A673 (cell line): ENCODE results near the gene THSD4. TPM values are rescaled to one million over a fixed set of nuclear protein-coding genes. Genes with fewer than 3 reads are reported as not detected.

Experiments
- BruUV-seq: library from RNA; stranded (reverse); fragments of 400-500 nt; replicated peaks from 2 replicates; lab custom pipeline; 2021; lab: Mats Ljungman, UMichigan
- CTCF ChIA-PET: fragments of 300-600 bp; sonication (Branson Sonifier 250); formaldehyde crosslinking; loops from one replicate; lab custom pipeline; 2022; ENCODE audit warnings: antibody characterized with exemption; lab: Charles Lee
- POLR2A ChIA-PET: fragments of 300-600 bp; sonication (Branson Sonifier 250); formaldehyde crosslinking; loops from one replicate; lab custom pipeline; 2022; ENCODE audit warnings: antibody characterized with exemption; ENCODE audit not compliant: low non-redundant PET; lab: Charles Lee
- DNase-seq: peaks from one replicate; pipeline ENCODE4 v3.0.0-alpha.2; 2015; ENCODE audit warnings: low spot score
- H3K27ac ChIP-seq: fragments of 200-600 bp; sonication (generic); 2 replicates; pipeline ENCODE4 v1.5.1; 2016; ENCODE audit warnings: mixed run types, low read depth, mild to moderate bottlenecking, mixed read lengths, antibody characterized with exemption, low read length; ENCODE audit not compliant: poor library complexity, severe bottlenecking
- H3K27me3 ChIP-seq: fragments of 200-600 bp; sonication (generic); replicated peaks from 2 replicates; pipeline ENCODE4 v1.6.1; 2017; ENCODE audit warnings: mixed run types, low read depth, mild to moderate bottlenecking, mixed read lengths, antibody characterized with exemption, low read length; ENCODE audit not compliant: insufficient read depth, poor library complexity
- H3K36me3 ChIP-seq: fragments of 200-600 bp; sonication (generic); 2 replicates; pipeline ENCODE4 v1.6.1; 2016; ENCODE audit warnings: mixed run types, mild to moderate bottlenecking, mixed read lengths, antibody characterized with exemption, low read length; ENCODE audit not compliant: insufficient read depth, poor library complexity, severe bottlenecking
- H3K4me1 ChIP-seq: fragments of 200-600 bp; sonication (generic); 2 replicates; pipeline ENCODE4 v1.6.1; 2017; ENCODE audit warnings: mixed run types, mild to moderate bottlenecking, mixed read lengths, antibody characterized with exemption, low read length; ENCODE audit not compliant: insufficient read depth, poor library complexity, severe bottlenecking
- H3K4me3 ChIP-seq: fragments of 200-600 bp; sonication (generic); 2 replicates; pipeline ENCODE4 v1.5.1; 2016; ENCODE audit warnings: low read depth, mixed run types, mild to moderate bottlenecking, mixed read lengths, low read length; ENCODE audit not compliant: poor library complexity, severe bottlenecking
- H3K9me3 ChIP-seq: fragments of 200-600 bp; sonication (generic); 2 replicates; pipeline ENCODE4 v1.6.1; 2016; ENCODE audit warnings: mixed run types, low read depth, mild to moderate bottlenecking, mixed read lengths, antibody characterized with exemption, low read length; ENCODE audit not compliant: poor library complexity, severe bottlenecking
- CTCF ChIP-seq: fragments of 300-800, 200-600 bp; sonication (generic); conservative IDR thresholded peaks from 2 replicates; pipeline ENCODE4 v1.5.1; 2017; ENCODE audit warnings: low read depth, mild to moderate bottlenecking, antibody characterized with exemption, low read length, moderate library complexity, mixed read lengths
- EZH2 ChIP-seq: fragments of 200-600 bp; sonication (generic); IDR thresholded peaks from 2 replicates; pipeline ENCODE4 v1.6.1; 2017; ENCODE audit warnings: borderline replicate concordance, low read depth, mild to moderate bottlenecking, mixed read lengths, antibody characterized with exemption, low read length; ENCODE audit not compliant: poor library complexity, severe bottlenecking
- intact Hi-C: fragments of 100-400 bp; cut with micrococcal nuclease; formaldehyde crosslinking; loops from one replicate; pipeline ENCODE4 v1.10.0; 2022; ENCODE audit not compliant: unreplicated experiment
- total RNA-seq: library from RNA; stranded (reverse); gene quantifications from 2 replicates; pipeline ENCODE4 v1.2.3, GENCODE V29; 2021

The THSD4 gene
- total RNA-seq, 1 experiment from 2014 or later, result 2.4 TPM

DNA sequence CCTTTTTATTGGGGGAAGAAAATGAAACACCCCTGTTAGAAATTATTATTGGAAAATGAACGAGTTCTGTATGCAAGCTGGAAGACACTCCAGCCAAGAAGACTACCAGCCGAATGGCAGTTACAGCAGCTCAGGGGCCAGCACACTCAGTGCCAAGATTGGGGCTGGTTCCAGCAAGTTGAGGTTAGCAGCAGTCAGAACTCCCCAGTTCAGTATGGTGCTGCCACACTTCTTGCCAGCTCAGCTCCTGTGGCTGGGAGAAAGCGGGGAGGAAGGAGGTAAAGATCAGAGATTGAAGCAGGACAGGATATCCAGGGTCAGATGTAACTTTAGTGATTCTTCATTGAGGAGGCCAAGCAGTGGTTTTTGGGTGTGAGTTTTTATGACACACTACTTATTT is 414.8 kb downstream of the THSD4 start:
- DNase-seq, result no peak
- no peaks in the 10 kb centered on the region for H3K4me1 ChIP-seq
- no TSS peak for BruUV-seq
- CTCF ChIA-PET, result no interaction called here
- POLR2A ChIA-PET, result no interaction called here
- intact Hi-C loops, result loop anchor here (5.0 kb wide), 1 partner anchor 197 kb away; no protein-coding TSS in a partner anchor
- H3K9me3 ChIP-seq, result no peaks in the 10 kb centered on the region
- TF ChIP-seq EZH2 (no peak), CTCF (no peak)
- no peaks in the 10 kb centered on the region for H3K36me3 ChIP-seq
- H3K27me3 ChIP-seq, result peaks cover 58% of the 10 kb centered on the region
- no peak overlapping the region for H3K4me3 ChIP-seq
- H3K27ac ChIP-seq, result no peak overlapping the region

- Histone ChIP-seq H3K27me3 (peaks cover 37% of the 10 kb centered on the region), H3K4me1 (no peaks in the 10 kb centered on the region), H3K27ac (no peak overlapping the region), H3K36me3 (no peaks in the 10 kb centered on the region), H3K4me3 (no peak overlapping the region), H3K9me3 (no peaks in the 10 kb centered on the region)
- CTCF ChIA-PET, result no interaction called here
- TF ChIP-seq CTCF (peak; percentile 80), EZH2 (no peak)
- POLR2A ChIA-PET, result interaction anchor here (0.7 kb wide), 1 partner anchor 117 kb away, joined by 3 read pairs; no protein-coding TSS in a partner anchor
- DNase-seq, result peak; percentile 50
- no TSS peak for BruUV-seq
- intact Hi-C loops, result loop anchor here (1.0 to 5.0 kb wide), 2 partner anchors 118 to 194 kb away; no protein-coding TSS in a partner anchor
Measured at GRCh38 chr15:71532994-71533393, 417.7 kb downstream of the THSD4 start.

- no TSS peak for BruUV-seq
- DNase-seq, result no peak
- H3K27me3 ChIP-seq, result peaks cover 19% of the 10 kb centered on the region
- no peaks in the 10 kb centered on the region for H3K4me1 ChIP-seq
- ChIA-PET CTCF (no interaction called here), POLR2A (no interaction called here)
- no peak overlapping the region for H3K4me3 ChIP-seq
- H3K27ac ChIP-seq, result no peak overlapping the region
- H3K36me3 ChIP-seq, result no peaks in the 10 kb centered on the region
- intact Hi-C loops, result no loop called here
- TF ChIP-seq EZH2 (no peak), CTCF (no peak)
- no peaks in the 10 kb centered on the region for H3K9me3 ChIP-seq
Measured at GRCh38 chr15:71538181-71538580, 422.9 kb downstream of the THSD4 start.
